NCI-H1092 treated with DMSO at 0.1 percent for 48 hours (cell line): ENCODE results near the gene ZBTB38.

Source experiments
- DNase-seq: peaks from one replicate; lab custom pipeline; 2025; lab: John Stamatoyannopoulos, UW

Gene ZBTB38

GRCh38 chr3:141406265-141406664 lies 38.0 kb downstream of the ZBTB38 start:
- DNase-seq: no peak

- DNase-seq: no peak
Observed at GRCh38 chr3:141407047-141407446, 38.7 kb downstream of the ZBTB38 start.

- no peak for DNase-seq
Observed at GRCh38 chr3:141407825-141408224, 39.5 kb downstream of the ZBTB38 start.

GRCh38 chr3:141408596-141408995 lies 40.3 kb downstream of the ZBTB38 start:
- DNase-seq: no peak

GRCh38 chr3:141409940-141410241 lies 41.6 kb downstream of the ZBTB38 start:
- DNase-seq: no peak

GRCh38 chr3:141410408-141410807 lies 42.1 kb downstream of the ZBTB38 start:
- DNase-seq: peak; percentile 74

GRCh38 chr3:141410846-141411245 lies 42.5 kb downstream of the ZBTB38 start:
- DNase-seq: peak; percentile 68

- peak; percentile 50 for DNase-seq
Observed at GRCh38 chr3:141411251-141411771, 43.0 kb downstream of the ZBTB38 start.

GRCh38 chr3:141412087-141412935 lies 44.0 kb downstream of the ZBTB38 start:
- DNase-seq: peak; percentile 81

GRCh38 chr3:141412936-141413354 lies 44.6 kb downstream of the ZBTB38 start:
- DNase-seq: peak; percentile 90

- no peak for DNase-seq
Observed at GRCh38 chr3:141413391-141413790, 45.1 kb downstream of the ZBTB38 start.

- no peak for DNase-seq
Observed at GRCh38 chr3:141413801-141414689, 45.7 kb downstream of the ZBTB38 start.

- no peak for DNase-seq
Observed at GRCh38 chr3:141414800-141415462, 46.6 kb downstream of the ZBTB38 start.

GRCh38 chr3:141415953-141416352 lies 47.6 kb downstream of the ZBTB38 start:
- no peak for DNase-seq
